PC-3 (cell line): ENCODE data around the gene CNOT8. TPM values are rescaled to one million over a fixed set of nuclear protein-coding genes. Genes with fewer than 3 reads are reported as not detected.

Experiments
- ATAC-seq: fragments of 200-7000 bp; cut with Tn5 transposase; 2 replicates; pipeline ENCODE4 v1.9.1; 2020; ENCODE audit warnings: mild to moderate bottlenecking, moderate library complexity
- BruUV-seq: library from RNA; stranded (reverse); fragments of 400-500 nt; replicated peaks from 2 replicates; lab custom pipeline; 2021; lab: Mats Ljungman, UMichigan
- CTCF ChIA-PET: fragments of 300-600 bp; sonication (Branson Sonifier 250); formaldehyde crosslinking; loops from one replicate; lab custom pipeline; 2022; ENCODE audit warnings: antibody characterized with exemption; lab: Charles Lee
- POLR2A ChIA-PET: fragments of 300-600 bp; sonication (Branson Sonifier 250); formaldehyde crosslinking; loops from one replicate; lab custom pipeline; 2022; ENCODE audit warnings: antibody characterized with exemption; ENCODE audit not compliant: unreplicated experiment; lab: Charles Lee
- DNase-seq: peaks from one replicate; pipeline ENCODE4 v3.0.0-alpha.2; 2015
- H2AFZ ChIP-seq: fragments of 300-600 bp; sonication (generic); 2 replicates; pipeline ENCODE4 v1.6.0; 2016; ENCODE audit warnings: antibody characterized with exemption, low read length
- H3F3A ChIP-seq: fragments of 300-600 bp; sonication (generic); one replicate; pipeline ENCODE4 v1.6.0; 2017; ENCODE audit warnings: antibody characterized with exemption, low read length, control low read depth, mild to moderate bottlenecking; ENCODE audit not compliant: unreplicated experiment
- H3K27ac ChIP-seq: fragments of 300-600 bp; sonication (generic); 2 replicates; pipeline ENCODE4 v1.5.1; 2016; ENCODE audit warnings: mild to moderate bottlenecking, low read length
- H3K27me3 ChIP-seq: fragments of 300-600 bp; sonication (generic); 2 replicates; pipeline ENCODE4 v1.6.1; 2016; ENCODE audit warnings: low read length, mixed read lengths
- H3K36me3 ChIP-seq: fragments of 300-600 bp; sonication (generic); 2 replicates; pipeline ENCODE4 v1.6.1; 2016; ENCODE audit warnings: low read depth, mixed run types, low read length, mixed read lengths
- H3K4me1 ChIP-seq: fragments of 300-600 bp; sonication (generic); 2 replicates; pipeline ENCODE4 v1.5.1; 2016; ENCODE audit warnings: low read length; ENCODE audit not compliant: insufficient read depth
- H3K4me2 ChIP-seq: fragments of 300-600 bp; sonication (generic); 2 replicates; pipeline ENCODE4 v1.6.0; 2016; ENCODE audit warnings: low read length
- H3K4me3 ChIP-seq: fragments of 300-600 bp; sonication (generic); 2 replicates; pipeline ENCODE4 v1.5.1; 2016; ENCODE audit warnings: mild to moderate bottlenecking, low read length, mixed read lengths
- H3K79me2 ChIP-seq: fragments of 300-600 bp; sonication (generic); 2 replicates; pipeline ENCODE4 v1.6.1; 2017; ENCODE audit warnings: low read length, mixed read lengths
- H3K9ac ChIP-seq: fragments of 300-600 bp; sonication (generic); 2 replicates; pipeline ENCODE4 v1.6.0; 2016; ENCODE audit warnings: mild to moderate bottlenecking, low read length
- H3K9me2 ChIP-seq: fragments of 300-600 bp; sonication (generic); replicated peaks from 2 replicates; pipeline ENCODE4 v1.6.1; 2016; ENCODE audit warnings: mixed run types, low read length, mixed read lengths
- H3K9me3 ChIP-seq: fragments of 300-600 bp; sonication (generic); 2 replicates; pipeline ENCODE4 v1.6.1; 2016; ENCODE audit warnings: low read length, mixed read lengths
- H4K20me1 ChIP-seq: fragments of 300-600 bp; sonication (generic); 2 replicates; pipeline ENCODE4 v1.6.1; 2016; ENCODE audit warnings: low read length, mixed read lengths
- CTCF ChIP-seq: fragments of 300-600 bp; sonication (generic); conservative IDR thresholded peaks from 2 replicates; pipeline ENCODE4 v1.5.1; 2017; ENCODE audit warnings: antibody characterized with exemption, low read depth, mild to moderate bottlenecking, low read length
- EZH2 ChIP-seq: fragments of 300-600 bp; sonication (generic); IDR thresholded peaks from one replicate; pipeline ENCODE4 v1.6.1; 2017; ENCODE audit warnings: antibody characterized with exemption, mild to moderate bottlenecking, low read length; ENCODE audit not compliant: unreplicated experiment
- EZH2phosphoT487 ChIP-seq: fragments of 300-600 bp; sonication (generic); IDR thresholded peaks from 2 replicates; pipeline ENCODE4 v1.6.1; 2018; ENCODE audit warnings: mild to moderate bottlenecking, antibody characterized with exemption, low read length, borderline replicate concordance
- intact Hi-C: fragments of 100-400 bp; cut with micrococcal nuclease; formaldehyde crosslinking; loops from 2 replicates; pipeline ENCODE4 v1.9.0; 2023
- total RNA-seq: library from RNA; depleted of rRNA; stranded (reverse); fragments of >200 nt; gene quantifications from 2 replicates; pipeline ENCODE4 v1.2.3, GENCODE V29; 2014

Gene CNOT8
- total RNA-seq, 1 experiment from 2014 or later: 26.2 TPM

GRCh38 chr5:154851351-154851750 is 7.1 kb upstream of the CNOT8 start:
- CTCF ChIA-PET: no interaction called here
- Histone ChIP-seq H3F3A (no peaks in the 10 kb centered on the region), H3K9me3 (no peaks in the 10 kb centered on the region), H3K4me1 (no peaks in the 10 kb centered on the region), H3K79me2 (no peaks in the 10 kb centered on the region), H3K27me3 (no peaks in the 10 kb centered on the region), H3K4me2 (no peak overlapping the region), H4K20me1 (no peaks in the 10 kb centered on the region), H3K9ac (no peak overlapping the region), H3K36me3 (no peaks in the 10 kb centered on the region), H3K9me2 (no peaks in the 10 kb centered on the region), H3K27ac (no peak overlapping the region), H2AFZ (no peak overlapping the region), H3K4me3 (no peak overlapping the region)
- no peak for ATAC-seq
- POLR2A ChIA-PET: no interaction called here
- BruUV-seq: no TSS peak
- DNase-seq: no peak
- TF ChIP-seq CTCF: no peak
- TF ChIP-seq EZH2phosphoT487: no peak
- no peak for TF ChIP-seq EZH2
- intact Hi-C loops: no loop called here

GRCh38 chr5:154857530-154858296 is 714 bp upstream of the CNOT8 start:
- Histone ChIP-seq H3K9me3 (no peaks in the 10 kb centered on the region), H3F3A (no peaks in the 10 kb centered on the region), H3K27me3 (no peaks in the 10 kb centered on the region), H3K4me1 (peaks cover 11% of the 10 kb centered on the region; the same call in 1 of the 2 replicates), H4K20me1 (no peaks in the 10 kb centered on the region), H3K4me3 (peak overlapping the region; percentile 93), H3K4me2 (peak overlapping the region; percentile 95), H3K9me2 (no peaks in the 10 kb centered on the region), H2AFZ (peak overlapping the region; percentile 69), H3K9ac (peak overlapping the region; percentile 81), H3K27ac (peak overlapping the region; percentile 88), H3K36me3 (no peaks in the 10 kb centered on the region), H3K79me2 (peaks cover 43% of the 10 kb centered on the region)
- intact Hi-C loops: loop anchor here (1.0 to 5.0 kb wide), 3 partner anchors 45 to 102 kb away; partner anchors contain the start of genes LARP1 and MRPL22
- ATAC-seq: peak; percentile 86
- ChIA-PET POLR2A (no interaction called here), CTCF (interaction anchor here (0.7 kb wide), 1 partner anchor 208 kb away, joined by 5 read pairs; no protein-coding TSS in a partner anchor)
- TF ChIP-seq EZH2 (no peak), CTCF (no peak), EZH2phosphoT487 (no peak)
- TSS peak; percentile 84 for BruUV-seq
- peak; percentile 88 for DNase-seq
